ENCODE results near the gene RPL26.
A peak's percentile ranks its signal among the peaks of the same experiment; 100 is the strongest.
"Not testable (repeated sequence)": the region's sequence is repeated elsewhere in the genome, so short reads cannot be mapped to it uniquely, and the experiment has no call there.

The RPL26 gene

GRCh38 chr17:8394497-8394896, 11.5 kb upstream of the RPL26 start:
- DNase-seq (ENCODE audit: low read depth in 1 of 2, low spot score in 1 of 2), result not testable (repeated sequence)

GRCh38 chr17:8393470-8394231, 10.7 kb upstream of the RPL26 start:
- DNase-seq (ENCODE audit: low read depth in 1 of 2, low spot score in 1 of 2), result no peak

- DNase-seq (ENCODE audit: low read depth in 1 of 2, low spot score in 1 of 2), result no peak
Measured at GRCh38 chr17:8392674-8393469, 9.9 kb upstream of the RPL26 start.

- DNase-seq (ENCODE audit: low read depth in 1 of 2, low spot score in 1 of 2), result no peak
Measured at GRCh38 chr17:8392274-8392673, 9.3 kb upstream of the RPL26 start.

- DNase-seq (ENCODE audit: low read depth in 1 of 2, low spot score in 1 of 2), result no peak
Measured at GRCh38 chr17:8391711-8392110, 8.7 kb upstream of the RPL26 start.

- DNase-seq (ENCODE audit: low read depth in 1 of 2, low spot score in 1 of 2), result no peak
Measured at GRCh38 chr17:8387914-8388651, 5.1 kb upstream of the RPL26 start.

- no peak for DNase-seq (ENCODE audit: low read depth in 1 of 2, low spot score in 1 of 2)
Measured at GRCh38 chr17:8386841-8387240, 3.8 kb upstream of the RPL26 start.

- DNase-seq (ENCODE audit: low read depth in 1 of 2, low spot score in 1 of 2), result no peak
Measured at GRCh38 chr17:8384801-8385378, 1.9 kb upstream of the RPL26 start.

- no peak for DNase-seq (ENCODE audit: low read depth in 1 of 2, low spot score in 1 of 2)
Measured at GRCh38 chr17:8382880-8383142, 182 bp downstream of the RPL26 start.

GRCh38 chr17:8382052-8382879, 727 bp downstream of the RPL26 start:
- DNase-seq (ENCODE audit: low read depth in 1 of 2, low spot score in 1 of 2), result no peak

- no peak for DNase-seq (ENCODE audit: low read depth in 1 of 2, low spot score in 1 of 2)
Measured at GRCh38 chr17:8380049-8380448, 2.9 kb downstream of the RPL26 start.

- DNase-seq (ENCODE audit: low read depth in 1 of 2, low spot score in 1 of 2), result not testable (repeated sequence)
Measured at GRCh38 chr17:8378117-8378516, 4.9 kb downstream of the RPL26 start.

GRCh38 chr17:8377422-8377821, 5.6 kb downstream of the RPL26 start:
- DNase-seq (ENCODE audit: low read depth in 1 of 2, low spot score in 1 of 2), result no peak

- DNase-seq (ENCODE audit: low read depth in 1 of 2, low spot score in 1 of 2), result peak; percentile 81 to 84
Measured at GRCh38 chr17:8376271-8377067, 6.5 kb downstream of the RPL26 start, which contains the start of gene KRABD2. Gene KRABD2, minus strand, starts transcription at chr17:8376704.

- no peak for DNase-seq (ENCODE audit: low read depth in 1 of 2, low spot score in 1 of 2)
Measured at GRCh38 chr17:8375738-8376259, 7.2 kb downstream of the RPL26 start.

GRCh38 chr17:8373856-8374255, 9.1 kb downstream of the RPL26 start:
- DNase-seq (ENCODE audit: low read depth in 1 of 2, low spot score in 1 of 2), result not testable (repeated sequence)

- DNase-seq (ENCODE audit: low read depth in 1 of 2, low spot score in 1 of 2), result no peak
Measured at GRCh38 chr17:8372422-8372821, 10.6 kb downstream of the RPL26 start.

GRCh38 chr17:8371786-8372185, 11.2 kb downstream of the RPL26 start:
- DNase-seq (ENCODE audit: low read depth in 1 of 2, low spot score in 1 of 2), result no peak

- DNase-seq (ENCODE audit: low read depth in 1 of 2, low spot score in 1 of 2), result no peak
Measured at GRCh38 chr17:8369944-8370343, 13.0 kb downstream of the RPL26 start.

GRCh38 chr17:8368193-8368592, 14.8 kb downstream of the RPL26 start:
- DNase-seq (ENCODE audit: low read depth in 1 of 2, low spot score in 1 of 2), result no peak

Measured in activated T-helper 1 cell treated with anti-CD3 and anti-CD28 coated beads, Interleukin-2, amount 50 U/mL, for 16 hours (primary cell).